Natural killer cell (primary cell): ENCODE results near the gene C19orf85. TPM values are rescaled to one million over a fixed set of nuclear protein-coding genes. Genes with fewer than 3 reads are reported as not detected.

Experiments used
- ATAC-seq, 3 donors: fragments of 150-1000 bp in 2 of 3; fragments of 200-7000 bp in 1 of 3; cut with Tn5 transposase; 1 replicate in 1 of 3; 2 replicates in 2 of 3; pipeline ENCODE4 v1.10.0; 2021; ENCODE audit warnings: mild to moderate bottlenecking in 2 of 3, moderate library complexity in 2 of 3
- DNase-seq, 2 donors: peaks; one replicate each; pipeline versions ENCODE4 v3.0.0 to v3.0.0-alpha.2; 2013 to 2021; ENCODE audit warnings: mixed read lengths in 1 of 2
- H3K27ac ChIP-seq: one replicate; pipeline ENCODE4 v1.5.1; 2013; ENCODE audit warnings: mild to moderate bottlenecking, low read length
- H3K27me3 ChIP-seq: one replicate; pipeline ENCODE4 v1.6.1; 2013; ENCODE audit warnings: low read length; ENCODE audit not compliant: control insufficient read depth, insufficient read depth
- H3K36me3 ChIP-seq: one replicate; pipeline ENCODE4 v1.6.1; 2013; ENCODE audit warnings: low read length; ENCODE audit not compliant: control insufficient read depth, insufficient read depth
- H3K4me1 ChIP-seq: one replicate; pipeline ENCODE4 v1.6.1; 2013; ENCODE audit warnings: low read length; ENCODE audit not compliant: control insufficient read depth, insufficient read depth
- H3K4me3 ChIP-seq: one replicate; pipeline ENCODE4 v1.5.1; 2013; ENCODE audit warnings: low read length
- H3K9me3 ChIP-seq: one replicate; pipeline ENCODE4 v1.6.1; 2013; ENCODE audit warnings: low read length; ENCODE audit not compliant: control insufficient read depth, insufficient read depth
- H3K27ac Mint-ChIP-seq, 2 donors: one replicate each; pipeline ENCODE4 v1.8.0; 2022; ENCODE audit warnings: mild to moderate bottlenecking in 2 of 2, mixed read lengths in 2 of 2, moderate library complexity in 1 of 2
- H3K27me3 Mint-ChIP-seq, 2 donors: one replicate each; pipeline ENCODE4 v1.8.0; 2022; ENCODE audit warnings: low read depth in 2 of 2, mixed read lengths in 2 of 2
- H3K36me3 Mint-ChIP-seq: one replicate; pipeline ENCODE4 v1.8.0; 2022; ENCODE audit warnings: mixed read lengths
- H3K4me1 Mint-ChIP-seq, 2 donors: one replicate each; pipeline ENCODE4 v1.8.0; 2022; ENCODE audit warnings: mixed read lengths in 2 of 2
- H3K4me3 Mint-ChIP-seq: one replicate; pipeline ENCODE4 v1.8.0; 2022; ENCODE audit warnings: mild to moderate bottlenecking, moderate library complexity, mixed read lengths
- H3K9me3 Mint-ChIP-seq, 2 donors: one replicate each; pipeline ENCODE4 v1.8.0; 2022; ENCODE audit warnings: mixed read lengths in 2 of 2
- WGBS: methylation state at CpG from one replicate; pipeline ENCODE4 v1.1.7; 2013; ENCODE audit warnings: missing lambda C conversion rate; ENCODE audit not compliant: insufficient coverage; 5-methylcytosine and 5-hydroxymethylcytosine counted together
- intact Hi-C: fragments of 100-400 bp; cut with micrococcal nuclease; formaldehyde crosslinking; loops from one replicate; pipeline ENCODE4 v1.14.2; 2022
- total RNA-seq, 4 donors: library from RNA; stranded (reverse); fragments of 120-200 nt in 1 of 4; gene quantifications; one replicate each; pipeline versions ENCODE4 v1.2.3 to v1.2.4, GENCODE V29; 2013 to 2022
- TF ChIP-seq, protein P1 (sequence below): fragments of 200-600 bp; IDR thresholded peaks from one replicate; pipeline ENCODE4 v1.8.0; 2022; ENCODE audit warnings: antibody characterized with exemption

Gene C19orf85
- total RNA-seq, 3 donors from 2014 or later (not counting 1 experiment from before 2014, with no cell fraction given), result not detected

DNA sequence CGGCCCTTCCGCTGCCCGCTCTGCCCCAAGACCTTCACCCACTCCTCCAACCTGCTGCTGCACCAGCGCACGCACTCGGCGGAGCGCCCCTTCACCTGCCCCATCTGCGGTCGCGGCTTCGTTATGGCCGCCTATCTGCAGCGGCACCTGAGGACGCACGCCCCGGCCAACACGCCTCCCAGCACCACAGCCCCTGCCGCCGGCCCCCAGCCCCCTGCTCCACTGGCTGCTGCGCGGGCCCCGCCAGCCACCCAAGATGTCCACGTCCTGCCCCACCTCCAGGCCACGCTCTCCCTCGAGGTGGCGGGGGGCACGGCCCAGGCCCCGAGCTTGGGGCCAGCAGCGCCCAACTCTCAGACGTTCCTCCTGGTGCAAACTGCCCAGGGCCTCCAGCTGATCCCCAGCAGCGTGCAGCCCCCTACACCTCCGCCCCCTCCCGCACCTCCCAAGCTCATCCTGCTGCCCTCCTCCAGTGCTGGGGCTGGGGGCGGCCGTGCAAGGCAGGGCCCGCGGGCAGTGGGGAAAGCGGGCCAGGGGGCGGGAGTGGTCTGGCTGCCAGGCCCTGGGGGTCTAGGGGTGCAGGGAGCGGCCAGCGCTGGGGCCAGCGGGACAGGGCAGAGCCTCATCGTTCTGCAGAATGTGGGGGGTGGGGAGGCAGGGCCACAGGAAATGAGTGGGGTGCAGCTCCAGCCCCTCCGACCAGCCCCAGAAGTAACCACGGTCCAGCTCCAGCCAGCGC lies 18.6 kb upstream of the C19orf85 start:
- no peak overlapping the region for H3K27ac Mint-ChIP-seq
- intact Hi-C loops, result no loop called here
- no peaks in the 10 kb centered on the region for H3K9me3 Mint-ChIP-seq
- peaks cover 0 to 2% of the 10 kb centered on the region in 2 donors for H3K27me3 Mint-ChIP-seq
- Histone ChIP-seq H3K36me3 (peaks cover 5% of the 10 kb centered on the region), H3K27ac (no peak overlapping the region), H3K4me1 (peaks cover 23% of the 10 kb centered on the region), H3K27me3 (no peaks in the 10 kb centered on the region), H3K4me3 (no peak overlapping the region), H3K9me3 (no peaks in the 10 kb centered on the region)
- DNase-seq, result no peak
- WGBS, result 96% methylated on average over 47 of the region's 47 CpGs
- ATAC-seq, result no peak
- TF ChIP-seq, protein P1, sequence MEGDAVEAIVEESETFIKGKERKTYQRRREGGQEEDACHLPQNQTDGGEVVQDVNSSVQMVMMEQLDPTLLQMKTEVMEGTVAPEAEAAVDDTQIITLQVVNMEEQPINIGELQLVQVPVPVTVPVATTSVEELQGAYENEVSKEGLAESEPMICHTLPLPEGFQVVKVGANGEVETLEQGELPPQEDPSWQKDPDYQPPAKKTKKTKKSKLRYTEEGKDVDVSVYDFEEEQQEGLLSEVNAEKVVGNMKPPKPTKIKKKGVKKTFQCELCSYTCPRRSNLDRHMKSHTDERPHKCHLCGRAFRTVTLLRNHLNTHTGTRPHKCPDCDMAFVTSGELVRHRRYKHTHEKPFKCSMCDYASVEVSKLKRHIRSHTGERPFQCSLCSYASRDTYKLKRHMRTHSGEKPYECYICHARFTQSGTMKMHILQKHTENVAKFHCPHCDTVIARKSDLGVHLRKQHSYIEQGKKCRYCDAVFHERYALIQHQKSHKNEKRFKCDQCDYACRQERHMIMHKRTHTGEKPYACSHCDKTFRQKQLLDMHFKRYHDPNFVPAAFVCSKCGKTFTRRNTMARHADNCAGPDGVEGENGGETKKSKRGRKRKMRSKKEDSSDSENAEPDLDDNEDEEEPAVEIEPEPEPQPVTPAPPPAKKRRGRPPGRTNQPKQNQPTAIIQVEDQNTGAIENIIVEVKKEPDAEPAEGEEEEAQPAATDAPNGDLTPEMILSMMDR, result no peak
- H3K4me3 Mint-ChIP-seq, result no peak overlapping the region
- H3K36me3 Mint-ChIP-seq, result no peaks in the 10 kb centered on the region
- peaks cover 19 to 27% of the 10 kb centered on the region in 2 donors for H3K4me1 Mint-ChIP-seq

GRCh38 chr19:55482156-55482961 lies 17.8 kb upstream of the C19orf85 start:
- no peak overlapping the region for H3K27ac Mint-ChIP-seq
- no peaks in the 10 kb centered on the region for H3K9me3 ChIP-seq

GRCh38 chr19:55481794-55482155 lies 17.2 kb upstream of the C19orf85 start:
- ATAC-seq (no peak), DNase-seq (no peak)
- intact Hi-C loops, result no loop called here
- Histone ChIP-seq H3K9me3 (no peaks in the 10 kb centered on the region), H3K4me3 (no peak overlapping the region), H3K27ac (no peak overlapping the region), H3K4me1 (peaks cover 35% of the 10 kb centered on the region), H3K27me3 (no peaks in the 10 kb centered on the region), H3K36me3 (peaks cover 5% of the 10 kb centered on the region)
- H3K27ac Mint-ChIP-seq, result no peak overlapping the region
- H3K4me3 Mint-ChIP-seq, result no peak overlapping the region
- H3K9me3 Mint-ChIP-seq, result no peaks in the 10 kb centered on the region
- H3K36me3 Mint-ChIP-seq, result no peaks in the 10 kb centered on the region
- H3K27me3 Mint-ChIP-seq, result peaks cover 0 to 2% of the 10 kb centered on the region in 2 donors
- TF ChIP-seq, protein P1, result no peak
- peaks cover 31 to 37% of the 10 kb centered on the region in 2 donors for H3K4me1 Mint-ChIP-seq
- WGBS, result 96% methylated on average over 40 of the region's 40 CpGs

More at GRCh38 chr19:55482156-55482961, 17.8 kb upstream of the C19orf85 start:
- H3K36me3 Mint-ChIP-seq, result no peaks in the 10 kb centered on the region
- no peak overlapping the region for H3K27ac ChIP-seq
- no peaks in the 10 kb centered on the region for H3K9me3 Mint-ChIP-seq
- ATAC-seq, result no peak
- TF ChIP-seq, protein P1, result no peak
- 97% methylated on average over 83 of the region's 83 CpGs for WGBS
- H3K4me3 Mint-ChIP-seq, result no peak overlapping the region
- intact Hi-C loops, result no loop called here
- H3K27me3 ChIP-seq, result no peaks in the 10 kb centered on the region
- no peak for DNase-seq
- H3K36me3 ChIP-seq, result peaks cover 5% of the 10 kb centered on the region
- H3K4me1 ChIP-seq, result peaks cover 29% of the 10 kb centered on the region
- H3K4me3 ChIP-seq, result no peak overlapping the region
- peaks cover 27 to 32% of the 10 kb centered on the region in 2 donors for H3K4me1 Mint-ChIP-seq
- H3K27me3 Mint-ChIP-seq, result peaks cover 0 to 2% of the 10 kb centered on the region in 2 donors
